HG03196 (cell line): Measurements from ENCODE around the gene COL26A1.
"Not testable (repeated sequence)": the region's sequence is repeated elsewhere in the genome, so short reads cannot be mapped to it uniquely, and the experiment has no call there.

Source experiments
- ATAC-seq: cut with Tn5 transposase; IDR thresholded peaks from one replicate; pipeline ENCODE4 v1.9.1; 2021; ENCODE audit not compliant: unreplicated experiment

Gene COL26A1

DNA sequence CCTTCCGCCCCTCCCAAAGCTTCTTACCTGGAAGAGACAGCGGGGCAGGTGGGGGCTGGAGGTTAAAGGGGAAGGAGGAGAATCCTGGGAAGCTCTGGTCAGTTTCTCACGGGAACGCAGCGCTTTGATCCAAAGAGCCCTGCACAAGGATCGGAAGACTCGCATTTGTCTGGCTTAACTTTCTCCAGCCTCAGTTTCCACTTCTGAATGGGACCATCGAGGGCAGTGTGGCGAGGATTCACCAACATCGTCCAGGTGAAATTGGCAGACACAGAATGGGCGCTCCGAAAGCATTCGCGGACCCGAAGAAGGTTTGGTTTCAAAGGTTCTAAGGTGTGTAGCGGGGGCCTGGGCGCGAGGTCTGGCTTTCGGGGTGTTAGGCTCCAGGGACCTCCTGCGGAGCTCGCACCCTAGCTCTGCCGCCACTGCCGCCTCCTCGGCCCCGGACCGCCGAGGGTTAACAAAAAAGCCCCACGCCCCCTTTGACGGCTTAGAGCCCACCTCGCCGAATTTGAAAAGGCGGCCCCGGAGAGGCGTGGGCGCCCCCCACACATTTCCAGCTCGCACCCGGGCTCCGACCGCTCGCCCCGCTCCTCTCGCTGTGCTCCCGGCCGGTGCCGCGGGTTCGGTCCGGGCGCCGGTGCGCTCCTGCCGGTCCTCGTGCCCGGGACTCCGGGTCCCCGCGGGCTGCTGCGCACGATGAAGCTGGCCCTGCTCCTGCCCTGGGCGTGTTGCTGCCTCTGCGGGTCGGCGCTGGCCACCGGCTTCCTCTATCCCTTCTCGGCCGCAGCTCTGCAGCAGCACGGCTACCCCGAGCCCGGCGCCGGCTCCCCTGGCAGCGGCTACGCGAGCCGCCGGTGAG lies at the start of gene COL26A1:
Gene COL26A1 (plus strand): TSS at position 542 of the 862 bp plus-strand sequence. CDS start 158 bp downstream, at position 700.
- ATAC-seq = no peak

DNA sequence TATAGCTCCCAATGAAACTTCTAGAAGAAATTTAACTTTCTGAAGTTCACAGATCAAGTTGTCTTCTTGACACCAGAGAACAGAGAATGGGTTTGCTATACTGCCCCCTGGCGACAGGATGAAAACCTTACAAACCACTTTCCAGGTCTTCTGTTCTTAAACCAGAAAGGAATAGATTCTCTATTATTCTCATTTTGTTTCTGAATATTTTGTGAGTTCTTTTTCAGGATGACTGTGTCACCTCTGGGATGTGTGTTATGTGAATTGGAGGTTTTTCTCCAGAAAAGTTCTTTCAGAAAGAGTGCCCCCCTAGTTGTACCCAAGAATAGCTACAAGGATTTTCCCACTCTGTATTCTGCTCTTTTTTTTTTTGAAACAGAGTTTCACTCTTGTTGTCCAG lies 47.3 kb upstream of the COL26A1 start:
- no peak for ATAC-seq

DNA sequence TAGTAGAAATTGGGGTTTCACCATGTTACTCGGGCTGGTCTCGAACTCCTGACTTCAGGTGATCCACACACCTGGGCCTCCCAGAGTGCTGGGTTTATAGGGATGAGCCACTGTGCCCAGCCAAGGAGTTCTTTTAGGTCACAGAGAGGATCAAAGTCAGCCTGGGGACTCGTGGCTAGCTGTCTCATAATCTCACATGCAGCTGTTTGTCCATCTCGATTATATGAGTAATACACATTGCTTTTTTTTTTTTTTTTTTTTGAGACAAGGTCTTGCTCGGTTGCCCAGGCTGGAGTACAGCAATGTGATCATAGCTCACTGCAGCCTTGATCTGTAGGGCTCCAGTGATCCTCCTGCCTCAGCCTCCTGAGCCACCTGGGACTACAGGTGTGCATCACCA lies 43.3 kb upstream of the COL26A1 start:
- no peak for ATAC-seq

DNA sequence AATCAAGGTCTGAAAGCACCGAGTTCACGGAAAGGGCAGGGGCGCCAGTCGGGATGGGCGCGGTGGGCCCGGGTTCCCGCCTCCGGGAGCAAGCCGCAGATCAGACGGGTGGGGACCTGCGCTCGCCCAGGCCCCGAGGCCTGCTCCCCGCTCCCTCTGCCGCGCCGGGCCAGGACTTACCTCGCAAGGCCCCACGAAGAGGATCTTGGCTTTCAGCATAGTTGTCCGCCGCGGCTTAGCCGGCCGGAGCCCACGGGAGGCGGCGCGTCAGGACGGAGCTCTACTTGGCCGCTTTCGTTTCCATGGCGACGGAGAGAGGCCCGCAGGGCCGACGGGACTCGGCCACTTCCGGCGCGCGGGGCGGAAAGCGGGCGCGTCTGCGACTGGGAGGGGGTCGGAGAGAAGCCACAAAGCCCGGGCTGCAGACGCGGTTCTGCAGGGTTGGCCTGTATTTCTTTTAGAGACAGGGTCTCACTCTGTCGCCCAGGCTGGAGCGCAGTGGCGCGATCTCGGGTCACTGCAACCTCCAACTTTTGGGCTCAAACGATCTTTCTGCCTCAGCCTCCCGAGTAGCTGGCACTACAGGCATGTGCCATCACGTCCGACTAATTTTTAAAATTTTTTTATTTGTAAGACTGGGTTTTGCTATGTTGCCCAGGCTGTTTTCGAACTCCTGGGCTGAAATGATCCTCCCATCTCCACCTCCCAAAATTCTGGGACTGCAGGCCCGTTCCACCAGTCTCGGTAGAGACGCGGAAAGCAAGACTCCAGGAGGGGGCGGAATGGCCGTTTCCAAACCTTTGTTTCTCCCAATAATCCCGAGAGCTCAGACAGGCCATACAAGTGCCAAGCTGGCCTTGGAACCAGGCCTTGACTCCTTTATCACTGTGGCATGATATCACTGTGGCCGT lies 40.9 kb upstream of the COL26A1 start, which contains the start of gene IFT22:
Gene IFT22 (minus strand): TSS at position 322 of the 911 bp plus-strand sequence. CDS start 103 bp downstream, at position 219.
- peak; percentile 92 for ATAC-seq

DNA sequence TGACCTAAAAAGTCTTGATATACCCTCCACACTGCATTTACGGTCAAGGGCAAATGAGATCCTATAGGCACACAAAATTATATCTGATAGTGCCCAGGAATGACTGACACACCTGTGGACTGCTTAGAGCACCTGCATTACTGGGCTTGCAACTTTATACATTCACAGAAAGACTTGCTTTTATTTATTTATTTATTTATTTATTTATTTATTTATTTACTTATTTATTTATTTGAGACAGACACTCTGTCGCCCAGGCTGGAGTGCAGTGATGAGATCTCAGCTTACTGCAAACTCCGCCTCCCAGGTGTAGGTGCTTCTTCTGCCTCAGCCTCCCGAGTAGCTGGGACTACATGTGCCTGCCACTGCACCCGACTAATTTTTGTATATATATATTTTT lies 34.5 kb upstream of the COL26A1 start:
- no peak for ATAC-seq

DNA sequence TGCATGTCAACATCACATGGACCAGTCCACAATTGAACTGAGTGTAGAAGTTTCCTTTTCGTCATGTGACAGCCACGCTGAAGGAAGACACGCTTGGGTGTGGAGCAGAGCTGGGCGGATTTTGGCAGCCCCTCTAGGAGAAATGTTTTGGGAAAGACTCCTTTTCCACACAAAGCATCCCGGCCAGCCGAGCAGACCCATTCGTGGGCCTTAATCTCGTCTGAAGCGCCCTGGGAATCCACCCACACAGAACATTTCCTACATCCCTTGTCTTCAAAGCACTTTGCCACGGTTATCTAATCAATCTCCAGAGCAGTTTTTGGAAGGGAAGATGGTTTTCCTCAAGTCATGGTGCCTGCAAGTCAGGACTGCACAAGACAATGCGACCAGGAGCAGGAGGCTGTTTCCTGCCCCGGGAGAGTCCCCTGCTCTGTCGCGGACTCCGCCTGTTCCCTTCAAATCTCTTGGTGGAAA lies 32.6 kb upstream of the COL26A1 start:
- ATAC-seq = no peak

DNA sequence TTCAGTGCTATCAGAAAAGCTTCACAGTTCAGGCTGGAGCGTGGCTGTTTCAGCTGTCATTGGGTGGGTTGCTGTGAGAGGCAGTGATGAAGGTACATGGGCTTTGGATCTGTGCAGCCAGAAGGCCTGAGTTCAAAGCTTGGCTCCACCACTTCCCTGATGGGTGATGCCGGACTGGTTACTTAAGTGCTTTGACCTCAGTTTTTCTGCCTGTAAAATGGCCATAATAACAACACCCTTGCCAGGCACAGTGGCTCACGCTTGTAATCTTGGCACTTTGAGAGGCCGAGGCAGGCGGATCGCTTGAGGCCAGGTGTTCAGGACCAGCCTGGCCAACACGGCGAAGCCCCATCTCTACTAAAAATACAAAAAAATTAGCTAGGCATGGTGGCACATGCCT lies 30.6 kb upstream of the COL26A1 start:
- ATAC-seq = no peak

DNA sequence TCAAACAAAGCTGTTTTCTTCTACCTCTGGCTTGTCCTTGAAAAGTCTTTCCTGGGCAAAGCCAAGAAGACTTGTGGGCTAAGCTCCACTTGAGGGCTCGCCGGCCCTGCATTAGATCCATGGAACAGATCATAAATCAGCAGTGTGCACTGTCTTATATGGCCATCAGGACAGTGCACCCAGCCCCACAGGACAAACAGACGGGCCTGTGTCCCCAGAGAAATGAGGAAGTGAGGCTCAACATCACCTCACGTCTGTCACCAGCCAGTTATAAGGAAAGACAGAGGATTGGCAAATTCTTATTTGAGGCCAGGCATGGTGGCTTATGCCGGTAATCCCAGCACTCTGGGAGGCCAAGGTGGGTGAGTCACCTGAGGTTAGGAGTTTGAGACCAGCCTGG lies 28.8 kb upstream of the COL26A1 start:
- ATAC-seq = no peak

DNA sequence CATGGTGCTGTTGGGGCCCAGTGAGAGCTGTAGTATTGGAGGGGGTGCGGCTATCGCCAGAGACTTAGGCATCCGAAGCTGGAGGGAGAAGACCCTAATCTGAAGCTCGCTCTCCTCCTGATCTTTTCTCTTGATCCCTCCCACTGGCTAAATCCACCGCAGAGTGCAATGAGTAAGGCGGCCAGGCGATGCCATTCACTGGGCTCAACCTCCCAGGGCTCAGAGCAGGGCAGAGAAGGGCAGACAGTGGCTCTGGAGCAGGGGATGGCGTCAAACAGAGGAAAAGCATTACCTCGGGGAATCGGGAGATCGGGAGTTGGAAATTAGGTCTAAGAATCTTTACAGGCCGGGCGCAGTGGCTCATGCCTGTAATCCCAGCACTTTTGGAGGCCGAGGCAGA lies 22.3 kb upstream of the COL26A1 start:
- no peak for ATAC-seq

DNA sequence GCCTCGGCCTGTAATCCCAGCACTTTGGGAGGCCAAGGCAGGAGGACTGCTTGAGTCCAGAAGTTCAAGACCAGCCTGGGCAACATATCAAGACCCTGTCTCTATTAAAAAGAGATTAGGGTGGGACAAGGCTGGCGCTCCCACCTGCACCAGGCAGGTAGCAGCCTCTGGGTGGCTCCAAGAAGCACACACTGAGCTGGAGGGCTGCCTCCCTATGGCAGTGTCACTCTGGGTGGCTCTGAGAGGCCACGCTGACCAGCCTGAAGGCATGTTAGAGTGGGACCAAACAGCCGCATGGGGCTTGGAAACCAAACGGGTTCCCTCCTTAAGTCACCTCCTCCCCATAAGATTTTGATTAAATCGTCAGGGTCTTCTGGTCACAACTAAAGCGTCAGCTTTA lies 19.8 kb upstream of the COL26A1 start:
- ATAC-seq = no peak

DNA sequence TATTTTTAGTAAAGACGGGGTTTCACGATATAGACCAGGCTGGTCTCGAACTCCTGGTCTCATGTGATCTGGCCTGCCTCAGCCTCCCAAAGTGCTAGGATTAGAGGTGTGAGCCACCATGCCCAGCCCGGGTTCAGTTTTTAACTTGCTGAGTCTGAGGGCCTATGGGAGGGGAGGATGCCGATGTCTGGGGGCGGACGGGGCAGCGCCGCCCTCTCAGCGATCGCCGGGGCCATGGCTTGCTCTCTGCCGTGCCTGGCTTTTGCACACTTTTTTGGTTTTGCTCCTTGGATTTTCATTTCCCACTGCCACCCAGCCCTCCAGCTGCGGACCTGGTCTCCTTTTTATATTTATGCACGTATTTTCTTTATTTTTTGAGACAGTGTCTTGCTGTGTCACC lies 15.2 kb upstream of the COL26A1 start:
- ATAC-seq = no peak

DNA sequence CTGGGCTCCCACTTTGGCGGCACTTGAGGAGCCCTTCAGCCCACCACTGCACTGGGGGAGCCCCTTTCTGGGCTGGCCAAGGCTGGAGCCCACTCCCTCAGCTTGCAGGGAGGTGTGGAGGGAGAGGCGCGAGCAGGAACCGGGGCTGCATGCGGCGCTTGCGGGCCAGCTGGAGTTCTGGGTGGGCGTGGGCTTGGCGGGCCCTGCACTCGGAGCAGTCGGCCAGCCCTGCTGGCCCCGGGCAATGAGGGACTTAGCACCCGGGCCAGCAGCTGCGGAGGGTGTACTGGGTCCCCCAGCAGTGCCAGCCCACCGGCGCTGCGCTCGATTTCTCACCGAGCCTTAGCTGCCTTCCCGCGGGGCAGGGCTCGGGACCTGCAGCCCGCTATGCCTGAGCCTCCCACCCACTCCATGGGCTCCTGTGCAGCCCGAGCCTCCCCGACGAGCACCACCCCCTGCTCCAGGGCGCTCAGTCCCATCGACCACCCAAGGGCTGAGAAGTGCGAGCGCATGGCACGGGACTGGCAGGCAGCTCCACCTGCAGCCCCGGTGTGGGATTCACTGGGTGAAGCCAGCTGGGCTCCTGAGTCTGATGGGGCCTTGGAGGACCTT lies 14.1 kb upstream of the COL26A1 start:
- not testable (repeated sequence) for ATAC-seq

DNA sequence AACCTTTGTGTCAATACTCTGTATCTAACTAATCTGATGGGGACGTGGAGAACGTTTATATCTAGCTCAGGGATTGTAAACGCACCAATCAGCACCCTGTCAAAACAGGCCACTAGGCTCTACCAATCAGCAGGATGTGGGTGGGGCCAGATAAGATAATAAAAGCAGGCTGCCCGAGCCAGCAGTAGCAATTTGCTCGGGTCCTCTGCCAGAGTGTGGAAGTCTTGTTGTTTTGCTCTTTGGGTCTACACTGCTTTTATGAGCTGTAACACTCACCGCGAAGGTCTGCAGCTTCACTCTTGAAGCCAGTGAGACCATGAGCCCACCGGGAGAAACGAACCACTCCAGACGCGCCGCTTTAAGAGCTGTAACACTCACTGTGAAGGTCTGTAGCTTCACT lies 13.4 kb upstream of the COL26A1 start:
- ATAC-seq = not testable (repeated sequence)

DNA sequence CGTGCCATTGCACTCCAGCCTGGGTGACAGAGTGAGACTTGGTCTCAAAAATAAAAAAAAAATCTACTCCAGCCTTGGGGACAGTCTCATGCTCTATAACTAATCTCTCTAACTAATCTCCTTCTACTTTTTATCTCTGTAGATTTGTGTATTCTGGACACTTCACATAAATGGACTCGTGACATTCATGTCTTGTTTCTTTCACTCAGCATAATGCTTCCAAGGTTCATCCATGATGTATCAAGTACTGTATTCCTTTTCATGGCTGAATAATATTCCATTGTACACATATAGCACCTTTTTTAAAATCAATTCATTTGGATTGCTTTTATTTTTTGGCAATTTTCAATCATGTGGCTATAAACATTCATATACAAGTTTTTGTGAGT lies 9.8 kb upstream of the COL26A1 start:
- ATAC-seq = no peak

DNA sequence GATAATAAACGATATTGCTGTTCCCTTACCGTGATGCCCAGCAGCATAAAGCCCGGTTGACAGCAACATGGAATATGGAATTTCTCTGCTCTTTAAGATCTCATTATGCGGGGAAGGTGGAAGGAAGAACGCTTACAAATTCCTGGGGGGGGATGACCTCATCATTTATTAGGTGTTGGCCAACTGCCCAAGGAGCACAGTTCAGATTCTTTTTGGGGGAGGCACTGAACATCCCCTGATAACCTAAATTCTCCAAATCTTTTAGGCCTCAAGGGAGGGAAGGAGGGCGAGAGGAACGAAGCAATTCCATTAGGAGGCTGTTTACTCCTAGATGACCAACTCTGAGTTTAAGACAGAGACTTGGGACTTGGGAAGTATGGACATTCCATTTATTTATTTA lies 5.2 kb upstream of the COL26A1 start:
- ATAC-seq = no peak

DNA sequence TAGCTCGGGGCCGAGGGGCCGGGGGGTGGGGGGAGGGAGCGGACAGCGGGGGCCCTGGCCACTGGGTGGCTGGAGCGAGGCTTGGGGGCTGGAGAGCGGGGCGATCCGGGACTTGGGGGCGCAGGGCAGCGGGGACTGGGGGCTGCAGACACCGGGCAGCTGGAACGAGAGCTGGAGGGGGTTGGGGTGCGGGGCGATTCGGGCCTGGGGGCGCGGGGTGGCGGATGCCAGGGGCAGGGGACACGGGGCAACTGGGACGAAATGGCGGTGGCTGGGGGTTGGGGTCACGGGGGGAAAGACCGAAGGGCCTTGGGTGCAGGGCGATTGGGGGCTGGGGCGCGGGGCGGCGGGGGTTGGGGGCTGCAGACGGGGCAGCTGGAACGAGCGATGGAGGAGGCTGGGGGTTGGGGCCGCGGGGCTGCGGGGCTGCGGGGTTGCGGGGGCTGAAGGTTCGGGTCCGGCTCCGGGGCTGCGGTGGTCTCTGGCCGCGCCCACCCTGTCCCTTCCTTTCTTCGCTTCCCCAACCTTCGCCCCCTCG lies 590 bp downstream of the COL26A1 start:
- no peak for ATAC-seq

DNA sequence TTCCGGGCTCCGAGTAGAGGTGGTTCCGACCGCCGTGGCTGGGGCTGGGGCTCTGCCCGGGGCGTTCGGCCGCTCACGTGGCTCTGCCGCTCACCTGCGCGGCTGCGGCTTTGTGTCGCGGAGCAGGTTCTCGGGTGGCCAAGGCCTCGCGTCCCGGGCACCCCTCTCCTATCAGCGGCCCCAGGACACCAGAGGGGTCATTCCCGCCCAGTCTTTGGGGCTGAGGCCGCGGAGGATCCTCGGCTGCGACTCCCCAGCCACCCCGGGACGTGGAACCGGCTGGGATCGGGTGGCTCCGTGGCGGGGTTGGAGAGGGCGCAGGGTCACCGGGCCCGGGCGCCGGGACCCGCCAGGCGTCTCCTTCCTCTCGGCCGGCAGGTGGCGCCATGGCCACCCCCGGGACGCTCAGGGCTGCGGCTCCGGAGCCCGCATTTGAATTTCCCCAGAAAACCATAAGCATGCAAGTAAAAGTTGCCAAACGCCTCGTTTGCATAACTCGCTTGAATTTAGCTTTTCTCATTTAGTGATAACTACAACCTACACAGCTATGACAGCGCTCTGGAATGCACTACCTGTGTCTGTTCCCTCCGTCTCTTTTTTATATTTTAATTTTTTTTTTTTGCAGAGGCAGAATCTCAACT lies 1.2 kb downstream of the COL26A1 start:
- ATAC-seq = no peak

DNA sequence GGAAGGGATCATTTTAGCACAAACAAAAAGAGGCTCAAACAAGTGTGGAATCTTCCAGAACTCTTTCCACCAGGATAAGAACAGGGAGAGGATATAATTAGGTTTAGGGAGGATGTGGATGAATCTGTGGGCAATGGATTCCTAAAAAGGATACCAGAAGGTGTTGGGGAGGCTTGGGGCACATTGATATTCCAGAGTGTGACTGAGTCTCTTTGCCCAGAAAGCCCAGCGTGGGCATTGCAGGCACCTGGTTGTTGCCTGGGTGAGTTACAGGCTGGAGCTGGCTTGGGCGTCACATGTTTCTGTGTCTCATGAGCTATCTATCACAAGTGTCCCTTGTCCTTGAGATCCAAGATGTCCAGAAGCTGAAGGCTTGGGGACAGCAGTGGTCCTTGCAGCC lies 3.3 kb downstream of the COL26A1 start:
- no peak for ATAC-seq

DNA sequence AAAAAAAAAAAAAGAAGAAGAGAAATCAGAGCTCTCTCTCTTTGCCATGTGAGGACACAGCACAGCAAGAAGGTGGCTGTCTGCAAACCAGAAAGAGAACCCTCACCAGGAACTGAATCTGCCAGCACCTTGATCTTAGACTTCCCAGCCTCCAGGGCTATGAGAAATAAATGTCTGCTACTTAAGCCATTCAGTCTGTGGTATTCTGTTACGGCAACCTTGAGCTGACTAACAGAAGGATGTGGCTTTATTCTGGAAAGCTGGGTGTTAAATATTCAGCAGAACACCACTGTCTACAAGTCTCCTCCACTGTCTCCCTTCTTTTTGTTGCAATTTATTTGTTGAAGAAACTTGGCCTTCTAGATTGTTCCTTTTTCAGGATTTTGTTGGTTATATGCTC lies 5.0 kb downstream of the COL26A1 start:
- no peak for ATAC-seq

DNA sequence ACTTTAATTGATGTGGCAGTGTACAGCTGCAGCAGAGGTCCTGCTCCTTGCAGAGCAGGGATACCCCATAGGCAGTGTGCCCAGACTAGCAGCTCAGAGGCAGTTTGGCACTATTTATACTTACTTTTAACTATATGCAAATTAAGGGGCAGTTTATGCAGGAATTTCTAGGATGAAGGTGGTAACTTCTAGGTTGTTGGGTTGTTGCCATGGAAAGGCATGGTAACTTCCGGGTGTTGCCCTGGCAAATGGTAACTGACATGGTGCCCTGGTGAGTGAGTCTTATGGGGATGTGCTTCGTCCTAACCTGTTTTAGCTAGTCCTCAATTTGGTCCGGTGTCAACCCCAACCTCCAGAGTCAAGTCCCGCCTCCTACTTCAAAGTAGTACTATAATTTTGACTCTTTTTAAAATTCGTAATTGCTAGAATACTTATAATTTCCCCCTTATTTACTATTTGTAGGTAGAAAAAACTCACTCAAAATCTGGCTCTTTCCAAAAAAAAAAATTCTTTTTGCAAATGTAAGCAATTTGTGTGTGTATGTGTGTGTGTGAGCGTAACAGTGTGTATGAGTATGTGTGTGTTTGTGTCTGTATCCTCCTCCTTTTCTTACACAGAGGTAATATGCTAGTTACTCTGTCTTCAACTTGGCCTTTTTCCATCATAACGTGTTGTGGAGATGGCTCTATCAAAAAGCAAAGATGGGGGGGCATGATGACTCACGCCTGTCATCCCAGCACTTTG lies 5.9 kb downstream of the COL26A1 start:
- no peak for ATAC-seq
